GM18951 (cell line): Measurements from ENCODE around the gene EMX2.
"Not testable (repeated sequence)": the region's sequence is repeated elsewhere in the genome, so short reads cannot be mapped to it uniquely, and the experiment has no call there.

Experiments used
- POLR2A ChIP-seq: IDR thresholded peaks from 4 replicates; pipeline ENCODE4 v1.6.1; 2011; ENCODE audit warnings: mild to moderate bottlenecking; ENCODE audit not compliant: insufficient read length, insufficient read depth; ENCODE audit errors: extremely low read depth
- in situ Hi-C: fragments of 300-500 bp; cut with MboI; formaldehyde crosslinking; loops from one replicate; pipeline ENCODE4 v1.12.0; 2022; ENCODE audit warnings: low sequenced_read_pairs, mixed read lengths, inconsistent platforms; ENCODE audit not compliant: unreplicated experiment

Gene EMX2

GRCh38 chr10:117563780-117564179 is 21.2 kb downstream of the EMX2 start:
- no peak for TF ChIP-seq POLR2A
- in situ Hi-C loops = no loop called here

- TF ChIP-seq POLR2A = no peak
- in situ Hi-C loops = no loop called here
These were observed 22.5 kb downstream of the EMX2 start for GRCh38 chr10:117565068-117565467.

- no peak for TF ChIP-seq POLR2A
- in situ Hi-C loops = no loop called here
These were observed 25.8 kb downstream of the EMX2 start for GRCh38 chr10:117568334-117568733.

GRCh38 chr10:117569610-117570390 is 27.3 kb downstream of the EMX2 start:
- TF ChIP-seq POLR2A = no peak
- in situ Hi-C loops = no loop called here

- in situ Hi-C loops = no loop called here
- TF ChIP-seq POLR2A = no peak
These were observed 28.3 kb downstream of the EMX2 start for GRCh38 chr10:117570880-117571279.

- TF ChIP-seq POLR2A = no peak
These were observed 32.1 kb downstream of the EMX2 start for GRCh38 chr10:117574498-117575146.

GRCh38 chr10:117578490-117578889 is 35.9 kb downstream of the EMX2 start:
- TF ChIP-seq POLR2A = no peak
- in situ Hi-C loops = no loop called here

More at GRCh38 chr10:117574498-117575146, 32.1 kb downstream of the EMX2 start:
- in situ Hi-C loops = no loop called here

GRCh38 chr10:117578999-117579590 is 36.5 kb downstream of the EMX2 start:
- no peak for TF ChIP-seq POLR2A
- in situ Hi-C loops = no loop called here

- no peak for TF ChIP-seq POLR2A
- in situ Hi-C loops = no loop called here
These were observed 39.4 kb downstream of the EMX2 start for GRCh38 chr10:117581961-117582360.

- in situ Hi-C loops = not testable (repeated sequence)
These were observed 42.3 kb downstream of the EMX2 start for GRCh38 chr10:117584831-117585230.

GRCh38 chr10:117587036-117587435 is 44.5 kb downstream of the EMX2 start:
- in situ Hi-C loops = no loop called here
- no peak for TF ChIP-seq POLR2A

- no peak for TF ChIP-seq POLR2A
- in situ Hi-C loops = no loop called here
These were observed 47.7 kb downstream of the EMX2 start for GRCh38 chr10:117590101-117590875.

GRCh38 chr10:117591043-117591442 is 48.5 kb downstream of the EMX2 start:
- in situ Hi-C loops = no loop called here
- TF ChIP-seq POLR2A = no peak
